T-cell (primary cell): ENCODE measurements around the gene C2orf81. TPM values are rescaled to one million over a fixed set of nuclear protein-coding genes. Genes with fewer than 3 reads are reported as not detected.
A peak's percentile ranks its signal among the peaks of the same experiment; 100 is the strongest.

ENCODE experiments used
- ATAC-seq, 4 experiments: fragments of 200-7000 bp in 3 of 4; fragments of 150-1000 bp in 1 of 4; cut with Tn5 transposase; replicated peaks in 1 of 4; 1 replicate in 3 of 4; 2 replicates in 1 of 4; pipeline ENCODE4 v1.10.0; 2021; ENCODE audit warnings: moderate library complexity in 3 of 4, mild to moderate bottlenecking in 2 of 4, moderate number of reproducible peaks in 1 of 4
- CTCF ChIA-PET, 2 donors: fragments of 300-600 bp; sonication (Branson Sonifier 250); formaldehyde crosslinking; loops; one replicate each; lab custom pipeline; 2022; ENCODE audit warnings: antibody characterized with exemption in 2 of 2; lab: Charles Lee
- POLR2A ChIA-PET, 2 donors: fragments of 300-600 bp; sonication (Branson Sonifier 250); formaldehyde crosslinking; loops; one replicate each; lab custom pipeline; 2022; ENCODE audit warnings: antibody characterized with exemption in 2 of 2; lab: Charles Lee
- DNase-seq, 35 experiments: peaks; one replicate each; pipeline versions ENCODE4 v3.0.0 to v3.0.0-alpha.2; 2013 to 2023
- H3K27ac ChIP-seq: one replicate; pipeline ENCODE4 v1.5.1; 2013; ENCODE audit warnings: low read length
- H3K27me3 ChIP-seq, 2 experiments: replicated peaks in 1 of 2; 1 replicate in 1 of 2; 2 replicates in 1 of 2; pipeline versions ENCODE4 v1.6.1 to v1.7.0; 2013; ENCODE audit warnings: low read length in 1 of 2, mixed read lengths in 1 of 2; ENCODE audit not compliant: control insufficient read depth in 2 of 2, insufficient read depth in 2 of 2; ENCODE audit errors: extremely low read depth in 1 of 2
- H3K36me3 ChIP-seq, 2 donors: 1 replicate in 1 of 2; 2 replicates in 1 of 2; pipeline versions ENCODE4 v1.6.1 to v1.7.0; 2013; ENCODE audit warnings: low read length in 1 of 2; ENCODE audit not compliant: control insufficient read depth in 2 of 2, insufficient read depth in 1 of 2; ENCODE audit errors: extremely low read depth in 1 of 2
- H3K4me1 ChIP-seq, 2 experiments: 1 replicate in 1 of 2; 2 replicates in 1 of 2; pipeline versions ENCODE4 v1.6.1 to v1.7.0; 2013; ENCODE audit warnings: low read length in 2 of 2, mixed read lengths in 1 of 2; ENCODE audit not compliant: insufficient read depth in 2 of 2, control insufficient read depth in 1 of 2; ENCODE audit errors: extremely low read depth in 1 of 2
- H3K4me3 ChIP-seq, 2 donors: 1 replicate in 1 of 2; 2 replicates in 1 of 2; pipeline versions ENCODE4 v1.5.1 to v1.7.0; 2013; ENCODE audit warnings: mild to moderate bottlenecking in 2 of 2, low read length in 1 of 2, moderate library complexity in 1 of 2; ENCODE audit not compliant: control insufficient read depth in 1 of 2; ENCODE audit errors: extremely low read depth in 1 of 2
- H3K9me3 ChIP-seq: 2 replicates; pipeline ENCODE4 v1.7.0; 2013
- H3K27ac Mint-ChIP-seq, 2 donors: one replicate each; pipeline ENCODE4 v1.8.0; 2020 to 2021; ENCODE audit warnings: mild to moderate bottlenecking in 2 of 2, mixed read lengths in 2 of 2
- H3K27me3 Mint-ChIP-seq, 2 donors: one replicate each; pipeline ENCODE4 v1.8.0; 2021 to 2022; ENCODE audit warnings: mixed read lengths in 2 of 2
- H3K36me3 Mint-ChIP-seq: one replicate; pipeline ENCODE4 v1.8.0; 2021; ENCODE audit warnings: mixed read lengths
- H3K4me1 Mint-ChIP-seq, 3 donors: one replicate each; pipeline ENCODE4 v1.8.0; 2020 to 2022; ENCODE audit warnings: mixed read lengths in 3 of 3, mild to moderate bottlenecking in 1 of 3
- H3K4me3 Mint-ChIP-seq, 3 donors: one replicate each; pipeline ENCODE4 v1.8.0; 2020 to 2022; ENCODE audit warnings: mild to moderate bottlenecking in 3 of 3, mixed read lengths in 3 of 3, moderate library complexity in 3 of 3
- H3K9me3 Mint-ChIP-seq, 3 donors: one replicate each; pipeline ENCODE4 v1.8.0; 2020 to 2022; ENCODE audit warnings: mixed read lengths in 3 of 3
- WGBS: methylation state at CpG from one replicate; pipeline ENCODE4 v1.1.5; 2013; ENCODE audit warnings: missing lambda C conversion rate; ENCODE audit not compliant: insufficient coverage; 5-methylcytosine and 5-hydroxymethylcytosine counted together
- total RNA-seq, 35 experiments: library from RNA in 6 of 35; stranded (reverse) in 6 of 35; fragments of 120-200 nt in 1 of 35; gene quantifications; one replicate each; pipeline versions ENCODE4 v1.2.1 to v1.2.4 and lab custom pipeline; 2013 to 2026

Gene C2orf81
- total RNA-seq, 5 donors from 2014 or later (not counting 1 experiment from before 2014, with no cell fraction given), result 5.0 to 9.5 (median 7.5) TPM

DNA sequence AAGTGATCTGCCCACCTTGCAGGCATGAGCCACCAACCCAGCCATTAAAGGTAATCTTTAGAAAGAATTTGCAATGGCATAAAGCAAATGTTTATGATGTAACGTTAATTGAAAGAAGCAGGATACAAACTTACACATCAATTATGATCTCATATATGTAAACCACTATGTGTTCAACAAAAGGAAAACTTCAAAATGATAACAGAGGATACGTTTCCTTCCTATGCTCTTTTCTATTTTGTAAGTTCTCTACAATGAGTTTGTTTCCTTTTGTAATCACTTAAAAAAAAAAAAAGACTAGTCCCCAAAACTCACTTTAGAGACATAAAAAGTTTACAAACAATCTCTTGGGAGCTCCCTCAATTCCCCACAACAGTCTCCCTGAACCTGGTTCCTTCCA, 1.4 kb downstream of the C2orf81 start:
- ChIA-PET POLR2A (interaction anchor here in 1 of 2 donors (0.6 to 0.7 kb wide), 2 partner anchors 28 to 67 kb away, joined by 4 to 7 read pairs; no protein-coding TSS in a partner anchor), CTCF (interaction anchor here in 1 of 2 donors (0.6 kb wide), 1 partner anchor 19 kb away, joined by 3 read pairs; no protein-coding TSS in a partner anchor)
- peaks cover 34 to 45% (median 38%) of the 10 kb centered on the region in 3 donors for H3K4me1 Mint-ChIP-seq
- H3K27me3 Mint-ChIP-seq, result peaks cover 0 to 2% of the 10 kb centered on the region in 2 donors
- DNase-seq, result no peak
- no peak for ATAC-seq
- Histone ChIP-seq H3K27me3 (peaks cover 0 to 11% of the 10 kb centered on the region in 2 experiments), H3K27ac (peak overlapping the region; percentile 4), H3K4me1 (peaks cover 10 to 36% of the 10 kb centered on the region in 2 experiments), H3K36me3 (peaks cover 0 to 6% of the 10 kb centered on the region in 2 donors), H3K4me3 (no peak overlapping the region), H3K9me3 (no peaks in the 10 kb centered on the region)
- peak overlapping the region; percentile 49 to 92 (median 52) for H3K4me3 Mint-ChIP-seq
- peaks cover 3% of the 10 kb centered on the region for H3K36me3 Mint-ChIP-seq
- H3K27ac Mint-ChIP-seq, result peak overlapping the region; percentile 46 to 64
- no CpG with 5 or more reads among the region's 2 CpGs for WGBS
- H3K9me3 Mint-ChIP-seq, result no peaks in the 10 kb centered on the region

GRCh38 chr2:74419345-74419744, 2.1 kb downstream of the C2orf81 start:
- no peak overlapping the region for H3K27ac Mint-ChIP-seq
- DNase-seq, result no peak
- no peak overlapping the region for H3K27ac ChIP-seq

DNA sequence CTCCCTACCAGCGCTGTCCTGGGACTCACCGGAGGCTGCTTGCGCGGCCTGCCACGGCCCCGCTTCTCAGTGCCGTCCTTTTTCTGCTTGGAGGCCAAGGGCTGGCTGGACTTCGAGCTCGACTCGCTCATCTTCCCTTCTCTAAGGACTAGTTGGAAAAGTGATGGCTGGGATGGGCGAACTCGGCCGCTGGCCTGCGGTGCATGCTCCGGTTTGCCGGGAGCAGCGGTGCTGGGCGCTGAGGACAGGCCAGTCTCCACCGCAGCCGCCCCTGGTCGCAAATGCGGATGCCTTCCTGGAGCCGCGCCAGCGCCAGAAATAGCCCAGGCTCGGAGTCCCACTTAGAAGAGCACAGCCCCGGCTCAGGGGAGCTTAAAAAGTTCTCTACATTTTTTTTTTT, 3.1 kb downstream of the C2orf81 start:
- peaks cover 12 to 42% of the 10 kb centered on the region in 2 experiments for H3K4me1 ChIP-seq
- CTCF ChIA-PET, result interaction anchor here in 1 of 2 donors (0.7 kb wide), 1 partner anchor 1603 kb away, joined by 3 read pairs; no protein-coding TSS in a partner anchor
- H3K27ac ChIP-seq, result no peak overlapping the region
- POLR2A ChIA-PET, result interaction anchor here (0.5 to 0.9 kb wide), 2 partner anchors 9 to 12 kb away, joined by 3 to 4 read pairs; no protein-coding TSS in a partner anchor
- Mint-ChIP-seq H3K4me1 (peaks cover 41 to 48% (median 45%) of the 10 kb centered on the region in 3 donors), H3K27ac (no peak overlapping the region), H3K9me3 (no peaks in the 10 kb centered on the region), H3K27me3 (peaks cover 0 to 9% of the 10 kb centered on the region in 2 donors), H3K36me3 (no peaks in the 10 kb centered on the region), H3K4me3 (no peak overlapping the region)
- WGBS, result over 99% methylated on average over 20 of the region's 27 CpGs
- H3K36me3 ChIP-seq, result no peaks in the 10 kb centered on the region
- H3K27me3 ChIP-seq, result peaks cover 0 to 24% of the 10 kb centered on the region in 2 experiments
- H3K9me3 ChIP-seq, result no peaks in the 10 kb centered on the region
- no peak for DNase-seq
- ATAC-seq, result no peak
- H3K4me3 ChIP-seq, result no peak overlapping the region

More at GRCh38 chr2:74419345-74419744, 2.1 kb downstream of the C2orf81 start:
- H3K27me3 ChIP-seq, result peaks cover 0 to 17% of the 10 kb centered on the region in 2 experiments
- H3K9me3 Mint-ChIP-seq, result no peaks in the 10 kb centered on the region
- H3K4me1 Mint-ChIP-seq, result peaks cover 37 to 45% (median 41%) of the 10 kb centered on the region in 3 donors
- H3K27me3 Mint-ChIP-seq, result peaks cover 0 to 4% of the 10 kb centered on the region in 2 donors
- no peaks in the 10 kb centered on the region for H3K36me3 ChIP-seq
- no peak for ATAC-seq
- CTCF ChIA-PET, result no interaction called here
- H3K4me3 Mint-ChIP-seq, result no peak overlapping the region
- no peaks in the 10 kb centered on the region for H3K36me3 Mint-ChIP-seq
- POLR2A ChIA-PET, result no interaction called here
- peaks cover 12 to 42% of the 10 kb centered on the region in 2 experiments for H3K4me1 ChIP-seq
- no peak overlapping the region for H3K4me3 ChIP-seq
- H3K9me3 ChIP-seq, result no peaks in the 10 kb centered on the region
- no CpG with 5 or more reads among the region's 1 CpG for WGBS

GRCh38 chr2:74417763-74418162, 3.7 kb downstream of the C2orf81 start:
- no peak overlapping the region for H3K27ac Mint-ChIP-seq
- peaks cover 38 to 47% (median 43%) of the 10 kb centered on the region in 3 donors for H3K4me1 Mint-ChIP-seq
- peaks cover 0 to 12% of the 10 kb centered on the region in 2 donors for H3K27me3 Mint-ChIP-seq
- Histone ChIP-seq H3K9me3 (no peaks in the 10 kb centered on the region), H3K36me3 (no peaks in the 10 kb centered on the region), H3K27me3 (peaks cover 0 to 24% of the 10 kb centered on the region in 2 experiments), H3K4me3 (no peak overlapping the region), H3K27ac (no peak overlapping the region), H3K4me1 (peaks cover 12 to 41% of the 10 kb centered on the region in 2 experiments)
- ATAC-seq (no peak), DNase-seq (no peak)
- WGBS, result 79% methylated on average over 3 of the region's 6 CpGs
- H3K4me3 Mint-ChIP-seq, result no peak overlapping the region
- H3K36me3 Mint-ChIP-seq, result no peaks in the 10 kb centered on the region
- H3K9me3 Mint-ChIP-seq, result no peaks in the 10 kb centered on the region
- POLR2A ChIA-PET, result interaction anchor here in 1 of 2 donors (0.9 kb wide), 1 partner anchor 12 kb away, joined by 4 read pairs; no protein-coding TSS in a partner anchor
- CTCF ChIA-PET, result no interaction called here

DNA sequence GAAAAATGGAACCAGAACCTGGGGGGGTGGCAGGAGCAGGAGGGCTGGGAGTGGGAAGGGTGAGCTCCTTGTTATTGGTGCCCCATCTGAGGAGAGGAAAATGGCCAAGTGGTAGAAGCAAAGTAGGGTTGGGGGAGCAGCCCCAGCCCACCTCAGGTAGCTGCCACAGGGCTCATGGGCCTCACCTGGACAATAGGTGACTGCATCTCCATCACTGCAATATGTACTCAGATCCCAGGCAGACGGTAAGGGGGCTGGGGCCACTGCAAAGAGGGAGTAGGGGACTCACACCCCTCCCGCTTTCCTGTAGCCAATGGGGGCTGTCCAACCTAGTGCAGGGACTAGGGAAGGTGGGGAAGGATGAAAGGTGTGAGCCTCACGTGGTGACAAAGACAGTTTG, 4.2 kb downstream of the C2orf81 start:
- CTCF ChIA-PET, result no interaction called here
- Mint-ChIP-seq H3K27me3 (peaks cover 0 to 17% of the 10 kb centered on the region in 2 donors), H3K4me1 (peaks cover 34 to 42% (median 40%) of the 10 kb centered on the region in 3 donors), H3K4me3 (no peak overlapping the region), H3K36me3 (no peaks in the 10 kb centered on the region), H3K27ac (no peak overlapping the region), H3K9me3 (no peaks in the 10 kb centered on the region)
- POLR2A ChIA-PET, result no interaction called here
- DNase-seq (no peak), ATAC-seq (no peak)
- Histone ChIP-seq H3K9me3 (no peaks in the 10 kb centered on the region), H3K27me3 (peaks cover 0 to 24% of the 10 kb centered on the region in 2 experiments), H3K4me1 (peaks cover 12 to 38% of the 10 kb centered on the region in 2 experiments), H3K36me3 (no peaks in the 10 kb centered on the region), H3K4me3 (no peak overlapping the region), H3K27ac (no peak overlapping the region)
- 49% methylated on average over 2 of the region's 3 CpGs for WGBS

DNA sequence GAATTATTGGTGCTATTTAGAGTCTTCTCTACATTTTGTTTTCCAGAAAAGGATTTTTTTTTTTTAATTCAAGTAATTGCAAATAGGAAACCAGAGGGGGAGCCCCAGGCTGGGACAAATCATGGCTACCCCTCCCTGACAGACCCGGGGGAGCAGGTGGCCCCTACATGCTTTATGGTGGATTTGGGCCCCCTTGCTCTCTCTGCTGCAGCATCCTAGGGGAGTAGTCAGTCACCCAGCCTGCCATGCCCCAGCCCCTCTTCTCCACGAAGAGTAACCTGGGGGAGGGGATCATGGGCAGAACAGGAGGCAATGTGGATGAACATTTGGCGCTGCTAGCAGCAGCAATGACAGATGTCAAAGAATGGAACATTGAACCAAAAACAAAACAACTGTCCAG, 4.6 kb downstream of the C2orf81 start:
- Histone ChIP-seq H3K9me3 (no peaks in the 10 kb centered on the region), H3K27ac (no peak overlapping the region), H3K36me3 (no peaks in the 10 kb centered on the region), H3K4me1 (peaks cover 12 to 34% of the 10 kb centered on the region in 2 experiments), H3K27me3 (peaks cover 0 to 24% of the 10 kb centered on the region in 2 experiments), H3K4me3 (no peak overlapping the region)
- Mint-ChIP-seq H3K4me3 (peak overlapping the region in 1 of 3 donors; percentile 76), H3K9me3 (no peaks in the 10 kb centered on the region), H3K27me3 (peaks cover 0 to 18% of the 10 kb centered on the region in 2 donors), H3K27ac (peak overlapping the region in 1 of 2 donors; percentile 22), H3K4me1 (peaks cover 34 to 37% (median 35%) of the 10 kb centered on the region in 3 donors), H3K36me3 (no peaks in the 10 kb centered on the region)
- ATAC-seq (no peak), DNase-seq (peak in 1 of 35 experiments; percentile 11)
- 80% methylated on average over 1 of the region's 3 CpGs for WGBS
- ChIA-PET CTCF (no interaction called here), POLR2A (no interaction called here)
